Astrocyte (in vitro differentiated cells and primary cell): ENCODE data around the gene RAPGEF2. TPM values are rescaled to one million over a fixed set of nuclear protein-coding genes. Genes with fewer than 3 reads are reported as not detected.

Experiments used
- DNase-seq: peaks from one replicate; pipeline ENCODE4 v3.0.0-alpha.2; 2010; ENCODE audit warnings: low read depth
- FAIRE-seq: peaks from 2 replicates; lab custom pipeline; 2011; peaks lifted over from hg19 to GRCh38; lab: Jason Lieb, UNC
- H2AFZ ChIP-seq: 2 replicates; pipeline ENCODE4 v1.6.0; 2012; ENCODE audit warnings: low read depth, low read length, inconsistent platforms
- H3K27ac ChIP-seq: 2 replicates; pipeline ENCODE4 v1.5.1; 2011; ENCODE audit warnings: low read depth, low read length, inconsistent platforms
- H3K27me3 ChIP-seq: 2 replicates; pipeline ENCODE4 v1.6.0; 2011; ENCODE audit warnings: low read length, inconsistent platforms; ENCODE audit not compliant: insufficient read depth
- H3K36me3 ChIP-seq: 2 replicates; pipeline ENCODE4 v1.5.1; 2011; ENCODE audit warnings: low read length, inconsistent platforms; ENCODE audit not compliant: insufficient read depth
- H3K4me1 ChIP-seq: 2 replicates; pipeline ENCODE4 v1.5.1; 2011; ENCODE audit warnings: low read length, inconsistent platforms; ENCODE audit not compliant: insufficient read depth
- H3K4me2 ChIP-seq: 2 replicates; pipeline ENCODE4 v1.6.0; 2012; ENCODE audit warnings: low read length, inconsistent platforms
- H3K4me3 ChIP-seq: 2 replicates; pipeline ENCODE4 v1.5.1; 2011; ENCODE audit warnings: low read depth, mild to moderate bottlenecking, low read length, inconsistent platforms; ENCODE audit not compliant: insufficient read depth
- H3K79me2 ChIP-seq: 2 replicates; pipeline ENCODE4 v1.6.0; 2012; ENCODE audit warnings: mild to moderate bottlenecking, low read length, inconsistent platforms; ENCODE audit not compliant: insufficient read depth
- H3K9ac ChIP-seq: 2 replicates; pipeline ENCODE4 v1.6.0; 2012; ENCODE audit warnings: mild to moderate bottlenecking, low read length, inconsistent platforms
- H3K9me3 ChIP-seq: 2 replicates; pipeline ENCODE4 v1.5.1; 2012; ENCODE audit warnings: low read depth, mild to moderate bottlenecking, low read length, inconsistent platforms; ENCODE audit not compliant: insufficient read depth
- H4K20me1 ChIP-seq: 2 replicates; pipeline ENCODE4 v1.6.0; 2012; ENCODE audit warnings: low read length, inconsistent platforms; ENCODE audit not compliant: insufficient read depth
- H3K27ac Mint-ChIP-seq: one replicate; pipeline ENCODE4 v1.8.0; 2021; ENCODE audit warnings: mild to moderate bottlenecking, mixed read lengths; ENCODE audit not compliant: unreplicated experiment
- H3K27me3 Mint-ChIP-seq: one replicate; pipeline ENCODE4 v1.8.0; 2021; ENCODE audit warnings: low read depth, mixed read lengths; ENCODE audit not compliant: unreplicated experiment
- H3K36me3 Mint-ChIP-seq: one replicate; pipeline ENCODE4 v1.8.0; 2021; ENCODE audit warnings: low read depth, mixed read lengths; ENCODE audit not compliant: unreplicated experiment
- H3K4me1 Mint-ChIP-seq: one replicate; pipeline ENCODE4 v1.8.0; 2021; ENCODE audit warnings: low read depth, mixed read lengths; ENCODE audit not compliant: unreplicated experiment
- H3K4me3 Mint-ChIP-seq: one replicate; pipeline ENCODE4 v1.8.0; 2021; ENCODE audit warnings: mild to moderate bottlenecking, moderate library complexity, mixed read lengths; ENCODE audit not compliant: unreplicated experiment
- H3K9me3 Mint-ChIP-seq: one replicate; pipeline ENCODE4 v1.8.0; 2021; ENCODE audit warnings: mild to moderate bottlenecking, mixed read lengths; ENCODE audit not compliant: unreplicated experiment
- EZH2 ChIP-seq: IDR thresholded peaks from 2 replicates; pipeline ENCODE4 v1.6.1; 2012; ENCODE audit warnings: mild to moderate bottlenecking, low read length, inconsistent platforms; ENCODE audit not compliant: insufficient read depth
- total RNA-seq: library from RNA; stranded (reverse); gene quantifications from 2 replicates; pipeline ENCODE4 v1.2.1, GENCODE V29; 2021
- TF ChIP-seq, protein P1 (sequence below): IDR thresholded peaks from 2 replicates; pipeline ENCODE4 v1.5.1; 2011; ENCODE audit warnings: low read depth, mild to moderate bottlenecking, inconsistent platforms, low read length, moderate library complexity; ENCODE audit not compliant: insufficient read depth

RAPGEF2 gene
- total RNA-seq, 1 donor from 2014 or later, result 59.0 TPM

DNA sequence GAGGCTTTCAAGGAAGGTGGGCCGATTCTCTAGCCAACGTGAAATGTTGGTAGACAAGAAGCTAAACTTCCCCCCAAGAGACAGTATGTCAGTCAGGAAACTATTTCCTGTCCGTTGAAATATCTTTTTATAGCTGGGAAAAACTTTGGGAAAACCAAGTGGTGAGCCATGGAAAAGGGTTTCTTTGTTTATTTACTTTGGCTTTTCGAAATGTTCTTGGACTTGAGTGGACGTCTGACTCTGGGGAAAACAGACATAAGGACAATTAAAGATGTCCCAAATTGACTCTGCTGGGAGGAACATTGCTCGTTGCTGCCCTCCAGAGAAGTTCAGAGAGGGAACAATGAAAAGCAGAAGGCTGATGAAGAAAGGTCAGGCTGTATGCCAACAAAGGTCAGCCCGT is 295.4 kb downstream of the RAPGEF2 start:
- Histone ChIP-seq H3K36me3 (no peaks in the 10 kb centered on the region), H3K9me3 (no peaks in the 10 kb centered on the region), H3K4me3 (no peak overlapping the region), H3K4me1 (peaks cover 35% of the 10 kb centered on the region), H3K9ac (peak overlapping the region; percentile 54), H3K27ac (peak overlapping the region; percentile 88), H3K79me2 (no peaks in the 10 kb centered on the region), H2AFZ (no peak overlapping the region), H4K20me1 (no peaks in the 10 kb centered on the region), H3K4me2 (peak overlapping the region; percentile 19), H3K27me3 (no peaks in the 10 kb centered on the region)
- DNase-seq, result peak; percentile 60
- H3K36me3 Mint-ChIP-seq, result no peaks in the 10 kb centered on the region
- peak; percentile 96 for FAIRE-seq
- H3K4me3 Mint-ChIP-seq, result no peak overlapping the region
- no peak for TF ChIP-seq EZH2
- TF ChIP-seq, protein P1, sequence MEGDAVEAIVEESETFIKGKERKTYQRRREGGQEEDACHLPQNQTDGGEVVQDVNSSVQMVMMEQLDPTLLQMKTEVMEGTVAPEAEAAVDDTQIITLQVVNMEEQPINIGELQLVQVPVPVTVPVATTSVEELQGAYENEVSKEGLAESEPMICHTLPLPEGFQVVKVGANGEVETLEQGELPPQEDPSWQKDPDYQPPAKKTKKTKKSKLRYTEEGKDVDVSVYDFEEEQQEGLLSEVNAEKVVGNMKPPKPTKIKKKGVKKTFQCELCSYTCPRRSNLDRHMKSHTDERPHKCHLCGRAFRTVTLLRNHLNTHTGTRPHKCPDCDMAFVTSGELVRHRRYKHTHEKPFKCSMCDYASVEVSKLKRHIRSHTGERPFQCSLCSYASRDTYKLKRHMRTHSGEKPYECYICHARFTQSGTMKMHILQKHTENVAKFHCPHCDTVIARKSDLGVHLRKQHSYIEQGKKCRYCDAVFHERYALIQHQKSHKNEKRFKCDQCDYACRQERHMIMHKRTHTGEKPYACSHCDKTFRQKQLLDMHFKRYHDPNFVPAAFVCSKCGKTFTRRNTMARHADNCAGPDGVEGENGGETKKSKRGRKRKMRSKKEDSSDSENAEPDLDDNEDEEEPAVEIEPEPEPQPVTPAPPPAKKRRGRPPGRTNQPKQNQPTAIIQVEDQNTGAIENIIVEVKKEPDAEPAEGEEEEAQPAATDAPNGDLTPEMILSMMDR, result no peak
- peaks cover 3% of the 10 kb centered on the region for H3K9me3 Mint-ChIP-seq
- no peak overlapping the region for H3K27ac Mint-ChIP-seq
- H3K4me1 Mint-ChIP-seq, result peaks cover 31% of the 10 kb centered on the region
- no peaks in the 10 kb centered on the region for H3K27me3 Mint-ChIP-seq

GRCh38 chr4:159400558-159401225 is 297.8 kb downstream of the RAPGEF2 start:
- Histone ChIP-seq H3K9ac (peak overlapping the region; percentile 71), H3K79me2 (no peaks in the 10 kb centered on the region), H3K36me3 (no peaks in the 10 kb centered on the region), H3K27me3 (no peaks in the 10 kb centered on the region), H3K4me3 (no peak overlapping the region), H3K9me3 (no peaks in the 10 kb centered on the region), H3K4me2 (peak overlapping the region; percentile 50), H4K20me1 (no peaks in the 10 kb centered on the region), H2AFZ (peak overlapping the region; percentile 30), H3K27ac (peak overlapping the region; percentile 95), H3K4me1 (peaks cover 35% of the 10 kb centered on the region)
- peaks cover 3% of the 10 kb centered on the region for H3K9me3 Mint-ChIP-seq
- H3K4me1 Mint-ChIP-seq, result peaks cover 31% of the 10 kb centered on the region
- no peak for TF ChIP-seq EZH2
- TF ChIP-seq, protein P1, result no peak
- peak overlapping the region; percentile 100 for H3K27ac Mint-ChIP-seq
- H3K27me3 Mint-ChIP-seq, result no peaks in the 10 kb centered on the region
- FAIRE-seq (no peak), DNase-seq (no peak)
- H3K36me3 Mint-ChIP-seq, result no peaks in the 10 kb centered on the region
- no peak overlapping the region for H3K4me3 Mint-ChIP-seq

- Histone ChIP-seq H3K4me2 (peak overlapping the region; percentile 50), H3K79me2 (no peaks in the 10 kb centered on the region), H2AFZ (peak overlapping the region; percentile 30), H3K27ac (peak overlapping the region; percentile 95), H4K20me1 (no peaks in the 10 kb centered on the region), H3K36me3 (no peaks in the 10 kb centered on the region), H3K27me3 (no peaks in the 10 kb centered on the region), H3K9me3 (no peaks in the 10 kb centered on the region), H3K9ac (peak overlapping the region; percentile 71), H3K4me1 (peaks cover 35% of the 10 kb centered on the region), H3K4me3 (no peak overlapping the region)
- Mint-ChIP-seq H3K36me3 (no peaks in the 10 kb centered on the region), H3K4me3 (no peak overlapping the region), H3K4me1 (peaks cover 29% of the 10 kb centered on the region), H3K27ac (peak overlapping the region; percentile 100), H3K27me3 (no peaks in the 10 kb centered on the region), H3K9me3 (peaks cover 3% of the 10 kb centered on the region)
- TF ChIP-seq, protein P1, result no peak
- TF ChIP-seq EZH2, result no peak
- FAIRE-seq (no peak), DNase-seq (no peak)
These were observed 298.4 kb downstream of the RAPGEF2 start for GRCh38 chr4:159401226-159401712.
